GM21529 (cell line): Measurements from ENCODE around the gene FAM163B.

Source experiments
- ATAC-seq: cut with Tn5 transposase; IDR thresholded peaks from one replicate; pipeline ENCODE4 v1.9.1; 2021; ENCODE audit not compliant: unreplicated experiment

The FAM163B gene

GRCh38 chr9:133600739-133601138, 8.4 kb downstream of the FAM163B start:
- no peak for ATAC-seq

DNA sequence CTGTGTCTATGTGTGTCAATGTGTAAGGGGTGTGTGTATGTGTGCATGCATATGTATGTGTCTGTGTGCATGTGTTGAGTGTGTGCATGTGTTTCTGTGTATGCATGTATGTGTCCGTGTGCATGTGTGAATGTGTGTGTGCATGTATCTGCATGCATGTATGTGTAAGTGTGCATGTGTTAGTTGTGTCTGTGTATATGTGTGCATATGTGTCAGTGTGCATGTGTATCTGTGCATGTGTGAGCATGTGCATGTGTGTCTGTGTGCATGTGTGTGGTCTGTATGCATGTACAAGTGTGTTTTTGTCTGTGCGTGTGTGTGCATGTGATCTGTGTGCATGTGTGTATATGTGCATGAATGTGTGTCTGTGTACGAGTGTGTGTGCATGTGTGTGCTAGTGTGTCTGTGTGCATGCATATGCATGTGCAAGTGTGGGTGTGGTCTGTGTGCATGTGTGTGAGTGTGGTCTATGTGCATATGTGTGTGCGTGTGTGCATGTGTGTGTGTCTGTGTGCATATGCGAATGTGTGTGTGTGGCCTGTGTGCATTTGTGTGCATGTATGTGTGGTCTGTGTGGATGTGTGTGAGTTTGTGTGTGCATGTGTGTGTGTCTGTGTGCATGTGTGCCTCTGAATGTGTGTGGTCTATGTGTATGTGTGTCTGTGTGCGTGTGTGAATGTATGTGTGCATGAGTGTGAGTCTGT, 9.6 kb downstream of the FAM163B start:
- no peak for ATAC-seq

- ATAC-seq: no peak
Measured at GRCh38 chr9:133598978-133599377, 10.2 kb downstream of the FAM163B start.

DNA sequence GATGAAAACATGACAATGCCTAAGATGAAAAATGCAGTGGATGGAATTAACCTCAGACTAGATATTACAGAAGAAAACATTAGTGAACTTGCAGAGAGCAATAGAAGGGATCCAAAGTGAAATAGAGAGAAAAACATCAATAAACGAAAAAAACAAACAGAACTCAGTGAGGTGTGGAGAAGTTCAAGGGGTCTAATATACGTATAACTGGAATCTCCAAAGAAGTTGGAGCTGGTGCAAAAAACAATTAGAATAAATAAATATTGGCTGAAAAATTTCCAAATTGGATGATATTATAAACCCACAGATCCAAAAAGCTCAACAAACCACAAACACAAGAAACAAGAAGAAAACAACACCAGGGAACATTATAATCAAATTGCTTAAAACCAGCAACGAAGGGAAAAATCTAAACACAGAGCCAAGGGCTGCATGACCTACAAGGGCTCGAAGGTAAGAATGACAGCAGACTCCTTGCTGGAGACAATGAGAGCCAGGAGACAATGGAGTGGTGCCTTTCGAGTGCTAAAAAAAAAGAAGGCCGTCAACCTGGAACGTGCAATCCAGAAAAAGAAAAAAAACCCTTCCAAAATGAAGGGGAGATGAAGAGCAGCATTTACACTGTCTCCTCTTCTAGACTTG, 11.8 kb downstream of the FAM163B start:
- no peak for ATAC-seq

DNA sequence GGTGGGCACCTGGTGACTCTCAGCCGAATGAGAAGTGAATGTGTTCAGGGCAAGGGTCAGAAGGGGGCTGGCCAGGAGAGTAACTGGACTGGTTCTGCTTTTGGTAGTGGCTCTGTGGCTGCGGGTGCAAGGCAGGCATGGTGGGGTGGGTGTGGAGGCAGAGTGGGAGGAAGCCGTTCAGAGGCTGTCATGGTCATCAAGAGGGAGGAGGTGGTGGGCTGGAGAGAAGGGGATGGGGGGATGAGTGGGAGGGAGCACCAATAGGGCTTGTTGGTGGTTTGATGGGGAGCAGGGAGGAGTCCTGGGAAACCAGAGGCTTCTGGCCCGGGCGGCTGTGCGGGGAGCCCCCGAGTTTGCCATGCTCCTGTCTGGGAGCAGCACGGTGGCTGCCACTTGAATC, 13.3 kb downstream of the FAM163B start:
- ATAC-seq: no peak

GRCh38 chr9:133594310-133594709, 14.9 kb downstream of the FAM163B start:
- ATAC-seq: no peak

DNA sequence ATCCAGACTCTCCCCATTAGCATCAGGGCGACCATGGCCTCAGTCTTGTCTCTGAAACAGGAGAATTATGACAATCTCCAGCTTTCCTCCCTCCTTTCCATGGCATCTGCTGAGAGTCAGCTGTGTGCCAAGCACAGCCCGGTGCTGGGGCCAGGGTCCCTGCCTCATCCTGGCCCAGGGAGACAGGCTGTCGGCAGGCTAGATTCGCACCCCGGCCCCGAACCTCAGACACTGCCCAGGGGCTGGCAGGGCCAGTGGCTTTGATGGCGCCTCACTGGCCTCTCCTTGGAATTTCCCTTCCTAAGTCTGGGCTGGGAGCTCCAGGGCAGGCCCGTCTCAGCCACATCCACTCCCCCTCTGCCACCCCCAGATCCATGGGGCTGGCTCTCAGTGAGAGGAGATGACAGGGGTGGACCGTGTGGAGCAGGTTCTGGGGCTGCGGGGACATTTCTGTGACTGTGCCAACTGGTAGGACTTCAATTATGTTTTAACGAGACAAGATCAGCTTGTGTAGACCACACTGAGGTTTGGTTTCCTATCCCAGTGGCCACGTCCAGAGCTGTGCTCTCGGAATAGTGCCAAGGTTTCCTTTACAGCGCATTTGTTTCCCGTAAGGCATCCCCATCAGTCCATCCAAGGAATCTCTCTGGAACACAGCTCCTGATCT, 15.5 kb downstream of the FAM163B start:
- ATAC-seq: no peak

- no peak for ATAC-seq
Measured at GRCh38 chr9:133592731-133593409, 16.3 kb downstream of the FAM163B start.

DNA sequence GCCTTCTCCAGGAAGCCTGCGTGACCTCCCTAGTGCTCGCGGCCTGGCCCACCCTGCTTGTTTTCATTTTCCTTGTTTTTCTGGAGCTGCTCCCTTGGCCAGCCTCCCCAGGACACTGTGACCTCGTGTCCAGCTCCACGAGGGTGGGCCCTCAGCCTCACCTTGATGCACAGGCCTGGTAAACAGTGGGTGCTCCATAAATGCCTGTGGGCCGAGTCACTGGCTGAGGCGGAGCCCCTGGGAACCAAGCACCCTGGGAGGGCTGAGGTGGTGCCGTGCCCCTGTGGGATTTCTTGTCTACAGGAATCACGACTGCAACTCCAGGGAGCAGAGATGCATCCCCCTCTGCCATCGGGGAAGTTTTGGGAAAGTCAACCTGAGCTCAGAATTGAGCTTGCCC, 17.2 kb downstream of the FAM163B start:
- no peak for ATAC-seq

DNA sequence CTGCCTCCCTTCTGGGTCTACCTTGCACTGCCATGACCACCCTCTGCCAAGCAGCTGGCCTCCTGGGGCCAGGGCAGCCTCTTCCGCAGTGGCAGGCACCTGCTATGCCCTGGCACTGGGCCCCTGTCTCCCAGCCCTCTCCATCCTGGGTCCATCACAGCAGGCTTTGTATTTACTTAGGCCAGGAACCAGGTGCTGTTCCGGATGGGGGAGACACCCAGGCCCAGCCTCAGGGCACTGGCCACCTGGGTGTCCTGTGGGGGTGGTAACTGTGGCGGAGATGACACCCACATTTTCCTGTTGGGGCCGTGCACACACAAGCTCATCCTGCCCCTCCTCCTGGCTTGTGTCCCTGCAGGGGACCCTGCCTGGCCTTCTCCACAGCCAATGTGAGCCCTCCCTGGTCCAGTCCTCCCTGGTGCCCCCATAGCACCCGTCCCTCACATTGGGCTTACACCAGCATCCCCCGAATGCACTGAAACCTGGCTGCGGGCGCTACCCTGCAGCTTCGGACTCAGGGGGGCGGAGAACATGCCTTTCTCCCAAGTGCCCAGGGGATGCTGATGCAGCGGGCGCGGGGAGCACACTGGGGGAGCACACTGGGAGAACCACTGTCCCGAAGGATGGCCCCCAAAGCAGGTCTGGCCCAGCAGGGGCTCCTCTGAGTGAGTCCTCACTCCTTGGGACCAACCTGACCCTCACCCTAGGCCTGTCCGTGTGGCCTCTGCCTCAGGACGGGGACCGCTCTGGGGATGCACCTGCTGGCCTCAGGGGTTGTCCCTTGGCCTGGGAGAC, 17.9 kb downstream of the FAM163B start:
- no peak for ATAC-seq

GRCh38 chr9:133590231-133590855, 18.8 kb downstream of the FAM163B start:
- no peak for ATAC-seq

DNA sequence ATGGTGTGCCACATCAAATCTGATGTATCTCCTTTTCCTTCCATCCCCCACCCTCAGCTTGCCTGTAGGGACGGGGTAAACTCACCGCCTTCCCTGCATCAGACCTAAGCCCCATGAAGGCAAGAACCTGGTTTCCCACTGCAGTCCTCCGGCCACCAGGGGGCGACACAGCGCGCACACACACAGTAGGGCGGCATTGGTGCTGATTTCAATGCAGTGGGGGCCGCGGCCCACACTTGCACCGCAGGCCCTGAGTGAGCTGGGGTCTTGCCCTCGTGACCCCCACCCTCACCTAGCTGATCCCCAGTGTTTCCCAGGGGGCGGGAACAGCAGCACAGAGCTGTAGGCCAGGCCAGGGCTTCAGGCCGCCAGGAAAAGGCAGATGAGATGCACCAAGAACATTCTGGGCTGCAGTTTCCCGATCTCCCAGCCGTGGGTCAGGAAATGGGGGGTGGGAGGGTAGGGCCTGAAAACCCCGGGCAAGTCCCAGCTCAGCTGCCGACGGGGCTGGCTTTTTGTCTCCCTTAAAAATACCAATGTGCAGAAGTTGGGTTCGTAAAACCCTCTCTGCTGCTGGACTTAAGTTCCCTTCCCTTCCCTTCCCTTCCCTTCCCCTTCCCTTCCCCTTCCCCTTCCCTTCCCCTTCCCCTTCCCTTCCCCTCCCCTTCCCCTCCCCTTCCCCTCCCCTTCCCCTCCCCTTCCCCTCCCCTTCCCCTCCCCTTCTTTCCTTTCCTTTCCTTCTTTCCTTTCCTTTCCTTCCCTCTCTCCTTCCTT, 19.5 kb downstream of the FAM163B start:
- ATAC-seq: no peak

- no peak for ATAC-seq
Measured at GRCh38 chr9:133587466-133587865, 21.7 kb downstream of the FAM163B start.

GRCh38 chr9:133587051-133587450, 22.1 kb downstream of the FAM163B start:
- ATAC-seq: no peak

GRCh38 chr9:133585481-133586351, 23.5 kb downstream of the FAM163B start:
- no peak for ATAC-seq

DNA sequence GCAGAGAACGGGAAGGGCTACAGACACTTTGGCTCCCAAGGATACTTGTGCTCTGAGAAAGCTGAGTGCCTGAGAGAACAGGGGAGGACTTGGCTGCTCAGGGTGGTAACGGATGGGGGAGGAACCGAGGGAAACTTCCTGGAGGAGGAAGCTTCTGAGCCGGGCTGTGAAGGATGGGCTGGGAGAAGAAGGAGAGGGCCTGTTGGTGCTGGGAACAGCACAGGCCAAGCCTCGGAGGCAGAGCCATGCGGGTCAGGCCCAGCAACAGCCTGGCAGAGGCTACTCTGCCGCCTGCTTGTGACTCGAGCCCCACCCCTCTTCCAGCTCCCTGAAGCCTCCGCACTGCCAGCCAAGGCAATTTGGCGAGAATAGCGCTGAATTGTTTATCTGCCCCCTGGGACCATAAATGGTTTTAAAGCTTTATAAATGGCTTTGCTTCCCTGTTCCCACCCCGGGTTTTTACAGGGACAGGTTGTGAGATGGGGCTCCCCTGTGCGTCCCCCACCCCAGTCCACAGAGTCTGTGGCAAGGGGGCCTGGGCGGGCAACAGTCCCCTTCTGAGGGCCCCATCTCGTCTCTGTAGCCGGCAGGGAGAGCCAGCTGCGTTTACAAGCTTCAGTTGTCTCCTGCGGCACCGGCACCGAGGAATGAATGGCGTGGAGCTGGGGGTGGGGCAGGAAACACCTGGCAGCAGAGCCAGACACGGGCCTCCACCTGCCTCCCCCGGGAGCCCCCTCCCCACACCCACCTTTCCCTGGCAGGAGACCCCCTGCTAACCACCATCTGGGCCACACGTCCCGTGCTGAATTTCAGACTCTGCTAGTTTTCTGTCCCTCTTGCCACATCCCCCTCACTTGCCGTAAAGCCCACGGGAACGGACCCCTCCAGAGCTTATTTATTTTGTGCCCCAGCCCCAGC, 24.4 kb downstream of the FAM163B start:
- ATAC-seq: no peak

- no peak for ATAC-seq
Measured at GRCh38 chr9:133584167-133584558, 25.0 kb downstream of the FAM163B start.

DNA sequence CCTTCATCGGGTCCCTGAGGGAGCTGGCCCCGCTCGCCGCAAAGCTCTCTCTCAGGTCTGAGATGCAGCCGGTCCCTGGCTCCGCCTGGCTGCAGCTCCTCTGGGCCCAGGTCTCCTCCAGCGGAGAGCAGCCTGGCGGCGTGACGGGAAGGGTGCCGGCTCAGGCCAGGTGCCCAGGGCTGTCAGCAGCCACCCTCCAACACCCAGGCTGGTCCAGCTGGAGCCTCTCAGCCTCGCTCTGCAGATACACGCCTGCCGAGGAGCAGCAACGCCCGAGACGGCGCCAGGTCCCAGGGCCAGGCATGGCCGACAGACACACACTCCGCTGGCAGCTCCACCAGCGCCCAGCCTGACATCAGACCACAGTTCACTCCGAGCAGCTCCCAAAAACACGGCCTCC, 25.6 kb downstream of the FAM163B start:
- no peak for ATAC-seq
